CD14-positive monocyte (primary cell): ENCODE results near the gene SCAPER. TPM values are rescaled to one million over a fixed set of nuclear protein-coding genes. Genes with fewer than 3 reads are reported as not detected.

Experiments
- DNase-seq, 3 donors: peaks; one replicate each; pipeline ENCODE4 v3.0.0-alpha.2; 2011 to 2022
- H2AFZ ChIP-seq: 2 replicates; pipeline ENCODE4 v1.6.0; 2012; ENCODE audit warnings: mild to moderate bottlenecking, low read depth, low read length, inconsistent platforms; ENCODE audit not compliant: insufficient read depth, poor library complexity, severe bottlenecking
- H3K27ac ChIP-seq, 2 donors: 1 replicate in 1 of 2; 2 replicates in 1 of 2; pipeline ENCODE4 v1.5.1; 2012 to 2013; ENCODE audit warnings: low read length in 2 of 2, control low read depth in 1 of 2, inconsistent platforms in 1 of 2, low read depth in 1 of 2, mild to moderate bottlenecking in 1 of 2
- H3K27me3 ChIP-seq, 2 donors: one replicate each; pipeline versions ENCODE4 v1.6.0 to v1.6.1; 2011 to 2013; ENCODE audit warnings: low read length in 2 of 2; ENCODE audit not compliant: control insufficient read depth in 2 of 2, insufficient read depth in 2 of 2
- H3K36me3 ChIP-seq, 2 donors: replicated peaks in 1 of 2; 1 replicate in 1 of 2; 2 replicates in 1 of 2; pipeline versions ENCODE4 v1.5.1 to v1.6.1; 2012 to 2013; ENCODE audit warnings: low read length in 2 of 2, control low read depth in 1 of 2, inconsistent platforms in 1 of 2, mild to moderate bottlenecking in 1 of 2; ENCODE audit not compliant: insufficient read depth in 2 of 2, control insufficient read depth in 1 of 2
- H3K4me1 ChIP-seq, 2 donors: 1 replicate in 1 of 2; 2 replicates in 1 of 2; pipeline versions ENCODE4 v1.5.1 to v1.6.1; 2012 to 2013; ENCODE audit warnings: low read length in 2 of 2, control low read depth in 1 of 2, inconsistent platforms in 1 of 2, mild to moderate bottlenecking in 1 of 2, moderate library complexity in 1 of 2; ENCODE audit not compliant: insufficient read depth in 2 of 2, control insufficient read depth in 1 of 2
- H3K4me2 ChIP-seq: replicated peaks from 2 replicates; pipeline ENCODE3; 2012; ENCODE audit warnings: low read length, moderate library complexity, mild to moderate bottlenecking; ENCODE audit not compliant: poor library complexity, severe bottlenecking; ENCODE audit errors: extremely low read depth
- H3K4me3 ChIP-seq, 3 experiments: fragments of 200-600 bp in 1 of 3; sonication (generic) in 1 of 3; replicated peaks in 1 of 3; 1 replicate in 2 of 3; 2 replicates in 1 of 3; pipeline ENCODE4 v1.5.1; 2011 to 2013; ENCODE audit warnings: low read length in 3 of 3, mild to moderate bottlenecking in 3 of 3, control low read depth in 2 of 3, low read depth in 2 of 3, inconsistent platforms in 1 of 3, moderate library complexity in 1 of 3
- H3K79me2 ChIP-seq: 2 replicates; pipeline ENCODE4 v1.6.0; 2012; ENCODE audit warnings: mild to moderate bottlenecking, control low read depth, inconsistent platforms, low read length, moderate library complexity; ENCODE audit not compliant: insufficient read depth
- H3K9ac ChIP-seq: 2 replicates; pipeline ENCODE4 v1.6.0; 2017; ENCODE audit warnings: low read length, mild to moderate bottlenecking; ENCODE audit not compliant: insufficient read depth, poor library complexity, severe bottlenecking
- H3K9me3 ChIP-seq, 2 donors: replicated peaks in 1 of 2; 1 replicate in 1 of 2; 2 replicates in 1 of 2; pipeline versions ENCODE4 v1.5.1 to v1.6.1; 2012 to 2013; ENCODE audit warnings: low read length in 2 of 2, control low read depth in 1 of 2; ENCODE audit not compliant: control insufficient read depth in 1 of 2, insufficient read depth in 1 of 2
- H4K20me1 ChIP-seq: 2 replicates; pipeline ENCODE4 v1.6.0; 2012; ENCODE audit warnings: mild to moderate bottlenecking, low read length, control low read depth, moderate library complexity; ENCODE audit not compliant: insufficient read depth
- H3K27ac Mint-ChIP-seq, 7 donors: one replicate each; pipeline ENCODE4 v1.8.0; 2020; ENCODE audit warnings: mild to moderate bottlenecking in 7 of 7, mixed read lengths in 7 of 7, moderate library complexity in 6 of 7, inconsistent platforms in 2 of 7
- H3K27me3 Mint-ChIP-seq, 3 donors: one replicate each; pipeline ENCODE4 v1.8.0; 2021 to 2022; ENCODE audit warnings: low read depth in 3 of 3, mild to moderate bottlenecking in 3 of 3, mixed read lengths in 3 of 3, moderate library complexity in 3 of 3, inconsistent platforms in 1 of 3
- H3K36me3 Mint-ChIP-seq, 2 donors: one replicate each; pipeline ENCODE4 v1.8.0; 2020; ENCODE audit warnings: mixed read lengths in 2 of 2, inconsistent platforms in 1 of 2, mild to moderate bottlenecking in 1 of 2
- H3K4me1 Mint-ChIP-seq: one replicate; pipeline ENCODE4 v1.8.0; 2020; ENCODE audit warnings: mild to moderate bottlenecking, mixed read lengths
- H3K4me3 Mint-ChIP-seq, 2 donors: one replicate each; pipeline ENCODE4 v1.8.0; 2020; ENCODE audit warnings: mild to moderate bottlenecking in 2 of 2, mixed read lengths in 2 of 2, moderate library complexity in 1 of 2
- H3K9me3 Mint-ChIP-seq, 7 donors: one replicate each; pipeline ENCODE4 v1.8.0; 2020 to 2022; ENCODE audit warnings: mixed read lengths in 7 of 7, mild to moderate bottlenecking in 6 of 7, moderate library complexity in 6 of 7, inconsistent platforms in 2 of 7
- CTCF ChIP-seq: fragments of 200-600 bp; IDR thresholded peaks from one replicate; pipeline ENCODE4 v1.8.0; 2022; ENCODE audit warnings: antibody characterized with exemption, mild to moderate bottlenecking
- WGBS: methylation state at CpG from one replicate; pipeline ENCODE4 v1.1.5; 2013; ENCODE audit warnings: missing lambda C conversion rate; ENCODE audit not compliant: insufficient coverage; 5-methylcytosine and 5-hydroxymethylcytosine counted together
- intact Hi-C, 2 donors: fragments of 100-400 bp; cut with micrococcal nuclease; formaldehyde crosslinking; loops; one replicate each; pipeline versions ENCODE4 v1.15.0 to v1.15.1; 2023
- polyA plus RNA-seq, 3 donors: library from polyadenylated mRNA; depleted of rRNA in 1 of 3; unstranded in 2 of 3; stranded (reverse) in 1 of 3; fragments of 300-500 nt in 2 of 3; fragments of >200 nt in 1 of 3; fragmentation: Illumina TruSeq in 2 of 3; gene quantifications; 1 replicate in 2 of 3; 2 replicates in 1 of 3; pipeline ENCODE4 v1.2.3, GENCODE V29; 2012 to 2021

The SCAPER gene
- polyA plus RNA-seq, 3 donors = 2.5 to 5.4 (median 4.2) TPM

- Mint-ChIP-seq H3K4me3 (no peak overlapping the region), H3K27ac (no peak overlapping the region), H3K4me1 (no peaks in the 10 kb centered on the region), H3K36me3 (peaks cover 50 to 51% of the 10 kb centered on the region in 2 donors), H3K9me3 (peaks cover 14 to 28% (median 21%) of the 10 kb centered on the region in 7 donors), H3K27me3 (no peaks in the 10 kb centered on the region)
- H3K27ac ChIP-seq = no peak overlapping the region
- TF ChIP-seq CTCF = no peak
- no peaks in the 10 kb centered on the region for H3K79me2 ChIP-seq
- no peaks in the 10 kb centered on the region for H3K4me1 ChIP-seq
- H3K9ac ChIP-seq = no peak overlapping the region
- no peak for DNase-seq
- H3K9me3 ChIP-seq = peaks cover 0 to 8% of the 10 kb centered on the region in 2 donors
- no peaks in the 10 kb centered on the region for H4K20me1 ChIP-seq
- H2AFZ ChIP-seq = no peak overlapping the region
- no peak overlapping the region for H3K4me3 ChIP-seq
- intact Hi-C loops = no loop called here
- H3K36me3 ChIP-seq = peaks cover 0 to 5% of the 10 kb centered on the region in 2 donors
- 89% methylated on average over 3 of the region's 4 CpGs for whole genome bisulfite sequencing
- no peaks in the 10 kb centered on the region for H3K27me3 ChIP-seq
- no peak overlapping the region for H3K4me2 ChIP-seq
Measured at GRCh38 chr15:76429661-76430060, 475.5 kb downstream of the SCAPER start.

- Histone ChIP-seq H3K9me3 (peaks cover 0 to 8% of the 10 kb centered on the region in 2 donors), H3K27me3 (no peaks in the 10 kb centered on the region), H2AFZ (no peak overlapping the region), H3K4me3 (no peak overlapping the region), H4K20me1 (no peaks in the 10 kb centered on the region), H3K4me2 (no peak overlapping the region), H3K27ac (no peak overlapping the region), H3K9ac (no peak overlapping the region), H3K36me3 (no peaks in the 10 kb centered on the region), H3K4me1 (no peaks in the 10 kb centered on the region), H3K79me2 (no peaks in the 10 kb centered on the region)
- Mint-ChIP-seq H3K9me3 (peaks cover 15 to 35% (median 28%) of the 10 kb centered on the region in 7 donors), H3K36me3 (peaks cover 37 to 41% of the 10 kb centered on the region in 2 donors), H3K27me3 (peaks cover 0 to 2% (median 0%) of the 10 kb centered on the region in 3 donors), H3K4me3 (no peak overlapping the region), H3K4me1 (no peaks in the 10 kb centered on the region), H3K27ac (no peak overlapping the region)
- WGBS = no CpG with 5 or more reads among the region's 2 CpGs
- intact Hi-C loops = no loop called here
- DNase-seq = no peak
- TF ChIP-seq CTCF = no peak
Measured at GRCh38 chr15:76426941-76427340, 478.2 kb downstream of the SCAPER start.
